H1 (cell line): ENCODE data around the gene FGB. TPM values are rescaled to one million over a fixed set of nuclear protein-coding genes. Genes with fewer than 3 reads are reported as not detected.

Experiments used
- CREB1 ChIP-seq: IDR thresholded peaks from 2 replicates; pipeline ENCODE4 v1.6.1; 2012; ENCODE audit warnings: inconsistent platforms
- CTBP2 ChIP-seq: IDR thresholded peaks from 2 replicates; pipeline ENCODE4 v1.7.0; 2011; ENCODE audit warnings: borderline replicate concordance, mild to moderate bottlenecking, moderate library complexity, mixed read lengths, low read length; ENCODE audit not compliant: insufficient read depth, insufficient read length
- RBBP5 ChIP-seq: IDR thresholded peaks from 2 replicates; pipeline ENCODE4 v1.7.1; 2012; ENCODE audit warnings: low read depth, mild to moderate bottlenecking, inconsistent platforms, low read length, moderate library complexity, borderline replicate concordance
- SIRT6 ChIP-seq: IDR thresholded peaks from one replicate; pipeline ENCODE4 v1.7.1; 2012; ENCODE audit warnings: low read length, inconsistent platforms
- SP1 ChIP-seq: IDR thresholded peaks from 2 replicates; pipeline ENCODE4 v1.6.1; 2011; ENCODE audit warnings: low read depth, low read length
- polyA plus RNA-seq, 7 experiments: library from polyadenylated mRNA; depleted of rRNA in 3 of 7; stranded (reverse) in 5 of 7; unstranded in 2 of 7; fragments of >200 nt in 5 of 7; fragments of 200-250 nt in 2 of 7; gene quantifications; 1 replicate in 5 of 7; 2 replicates in 1 of 7; 4 replicates in 1 of 7; pipeline versions ENCODE4 v1.2.1 to v1.2.3, GENCODE V29; 2011 to 2013; ENCODE audit warnings: missing spikeins in 2 of 7, mixed read lengths in 2 of 7
- small RNA-seq: library from polyadenylated mRNA; stranded (forward); fragments of <200 nt; extraction: miRNeasy Mini kit (QIAGEN cat#:217004); gene quantifications from one replicate; pipeline ENCODE3, GENCODE V24; 2013; ENCODE audit not compliant: insufficient read depth
- total RNA-seq: library from RNA; stranded (reverse); fragmentation: NEBNext Ultra II Directional; extraction: Animal tissue kit (Norgen Biotek cat#: 25700); gene quantifications from 2 replicates; pipeline ENCODE4 v1.2.1, GENCODE V29; 2021

FGB gene
- total and polyA plus RNA-seq, 2 of the 8 experiments (the other 6 are each of a cell fraction or from before 2014, with no cell fraction given), result not detected

- TF ChIP-seq CTBP2 (no peak), SIRT6 (no peak), SP1 (no peak), RBBP5 (no peak), CREB1 (no peak)
- TF ChIP-seq, all 59 proteins: peak for 0
Measured at GRCh38 chr4:154620111-154620510, 57.3 kb downstream of the FGB start (continued).

Small RNA genes within 50 kb of the gene (small RNA-seq; reads per million reads assigned to genes)
- not detected for gene RNU6-1285P

Other genes starting within 250 kb of the FGB start
- gene DCHS2, start 71.2 kb upstream of the FGB start, total RNA-seq, result 1.8 and 2.6 TPM in 2 replicates
- 0.54 and 1.1 TPM in 2 replicates for gene DCHS2, start 71.2 kb upstream of the FGB start, polyA plus RNA-seq (2011; rRNA removed)
- 98.2 and 108 TPM in 2 replicates for gene PLRG1, start 12.6 kb upstream of the FGB start, total RNA-seq
- gene PLRG1, start 12.6 kb upstream of the FGB start, polyA plus RNA-seq (2011; rRNA removed), result 37.4 and 63.5 TPM in 2 replicates
- not detected in 2 replicates for gene FGA, start 27.7 kb downstream of the FGB start, total RNA-seq
- not detected in 2 replicates for gene FGA, start 27.7 kb downstream of the FGB start, polyA plus RNA-seq (2011; rRNA removed)
- gene FGG, start 49.6 kb downstream of the FGB start, total RNA-seq, result not detected in 2 replicates
- gene FGG, start 49.6 kb downstream of the FGB start, polyA plus RNA-seq (2011; rRNA removed), result not detected in 2 replicates
- 10.3 and 10.6 TPM in 2 replicates for gene LRAT, start 181.0 kb downstream of the FGB start, total RNA-seq
- gene LRAT, start 181.0 kb downstream of the FGB start, polyA plus RNA-seq (2011; rRNA removed), result 4.3 and 4.5 TPM in 2 replicates
- 0.29 and 0.54 TPM in 2 replicates for gene RBM46, start 218.3 kb downstream of the FGB start, total RNA-seq
- gene RBM46, start 218.3 kb downstream of the FGB start, polyA plus RNA-seq (2011; rRNA removed), result 0.06 and 0.12 TPM in 2 replicates